DOHH2 (cell line): Measurements from ENCODE around the gene EPN3.

ENCODE experiments used
- H3F3A ChIP-seq: fragments of 200-600 bp; sonication (generic), shearing (Covaris generic); 2 replicates; pipeline ENCODE4 v1.6.0; 2016; ENCODE audit warnings: antibody characterized with exemption, mild to moderate bottlenecking; ENCODE audit not compliant: control insufficient read depth, insufficient read depth
- H3K27ac ChIP-seq: fragments of 200-600 bp; sonication (generic); 2 replicates; pipeline ENCODE4 v1.5.1; 2014; ENCODE audit warnings: low read depth, mild to moderate bottlenecking, low read length, moderate library complexity
- H3K27me3 ChIP-seq: fragments of 200-600 bp; sonication (generic); 2 replicates; pipeline ENCODE4 v1.6.1; 2014; ENCODE audit warnings: mild to moderate bottlenecking, low read length, mixed read lengths; ENCODE audit not compliant: control insufficient read depth
- H3K36me3 ChIP-seq: fragments of 200-600 bp; sonication (generic); 2 replicates; pipeline ENCODE4 v1.6.1; 2014; ENCODE audit warnings: mild to moderate bottlenecking, low read length, moderate library complexity, mixed read lengths; ENCODE audit not compliant: control insufficient read depth
- H3K4me1 ChIP-seq: fragments of 200-600 bp; sonication (generic); 2 replicates; pipeline ENCODE4 v1.6.1; 2014; ENCODE audit warnings: mild to moderate bottlenecking, low read length, mixed read lengths; ENCODE audit not compliant: control insufficient read depth
- H3K4me2 ChIP-seq: fragments of 200-600 bp; sonication (generic); 2 replicates; pipeline ENCODE4 v1.6.0; 2014; ENCODE audit warnings: mild to moderate bottlenecking, low read length, moderate library complexity
- H3K4me3 ChIP-seq: fragments of 200-600 bp; sonication (generic); 2 replicates; pipeline ENCODE4 v1.5.1; 2014; ENCODE audit warnings: mild to moderate bottlenecking, low read length, mixed read lengths
- H3K79me2 ChIP-seq: fragments of 200-600 bp; sonication (generic); 2 replicates; pipeline ENCODE4 v1.6.1; 2014; ENCODE audit warnings: mild to moderate bottlenecking, low read length, mixed read lengths; ENCODE audit not compliant: control insufficient read depth
- H3K9me2 ChIP-seq: fragments of 200-600 bp; sonication (generic); replicated peaks from 2 replicates; pipeline ENCODE4 v1.6.1; 2014; ENCODE audit warnings: mild to moderate bottlenecking, low read length, mixed read lengths; ENCODE audit not compliant: control insufficient read depth
- H3K9me3 ChIP-seq: fragments of 200-600 bp; sonication (generic); 2 replicates; pipeline ENCODE4 v1.6.1; 2014; ENCODE audit warnings: antibody characterized with exemption, low read length, mixed read lengths; ENCODE audit not compliant: control insufficient read depth, insufficient read depth
- H4K20me1 ChIP-seq: fragments of 200-600 bp; sonication (generic); 2 replicates; pipeline ENCODE4 v1.6.0; 2014; ENCODE audit warnings: low read depth, mild to moderate bottlenecking, antibody characterized with exemption, low read length, moderate library complexity; ENCODE audit not compliant: control insufficient read depth, insufficient read depth
- CTCF ChIP-seq: fragments of 200-600 bp; sonication (generic); IDR thresholded peaks from one replicate; pipeline ENCODE4 v1.5.1; 2014; ENCODE audit warnings: antibody characterized with exemption, mild to moderate bottlenecking, low read depth, low read length; ENCODE audit not compliant: poor library complexity, severe bottlenecking
- EZH2phosphoT487 ChIP-seq: fragments of 200-600 bp; sonication (generic); IDR thresholded peaks from 2 replicates; pipeline ENCODE4 v1.6.1; 2017; ENCODE audit warnings: borderline replicate concordance, mild to moderate bottlenecking, antibody characterized with exemption, low read length, moderate library complexity, mixed read lengths

The EPN3 gene

GRCh38 chr17:50542795-50543774 lies 10.6 kb downstream of the EPN3 start:
- H3K4me3 ChIP-seq = peak overlapping the region; percentile 85
- H3K27me3 ChIP-seq = peaks cover 16% of the 10 kb centered on the region; the same call in 1 of the 2 replicates
- peak overlapping the region; percentile 73 for H3K4me2 ChIP-seq
- TF ChIP-seq EZH2phosphoT487 (no peak), CTCF (no peak)
- H3K9me3 ChIP-seq = no peaks in the 10 kb centered on the region
- H4K20me1 ChIP-seq = peaks cover 3% of the 10 kb centered on the region; the same call in 1 of the 2 replicates
- peaks cover 23% of the 10 kb centered on the region for H3K4me1 ChIP-seq
- H3K36me3 ChIP-seq = no peaks in the 10 kb centered on the region
- H3F3A ChIP-seq = no peaks in the 10 kb centered on the region
- H3K27ac ChIP-seq = no peak overlapping the region
- H3K79me2 ChIP-seq = no peaks in the 10 kb centered on the region
- H3K9me2 ChIP-seq = no peaks in the 10 kb centered on the region

DNA sequence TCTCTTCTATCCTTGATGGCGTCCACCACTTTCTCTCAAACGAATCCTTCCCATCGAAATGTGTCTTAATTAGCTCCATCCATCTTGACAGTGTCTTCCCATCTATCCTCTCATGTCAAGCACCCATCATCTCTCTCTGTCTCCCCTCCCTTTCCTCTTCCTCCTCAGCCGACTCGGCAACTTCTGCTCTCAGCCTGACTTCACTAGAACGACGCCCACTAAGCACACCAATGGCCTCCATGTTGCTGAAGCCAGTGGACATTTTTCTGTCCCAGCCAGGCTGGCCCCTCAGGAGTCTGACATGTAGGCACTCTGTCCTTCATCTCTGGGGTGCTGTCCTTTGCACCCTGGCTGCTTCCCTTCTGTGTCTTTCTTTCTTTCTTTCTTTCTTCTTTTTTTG lies 12.0 kb downstream of the EPN3 start:
- H3K4me2 ChIP-seq = no peak overlapping the region
- no peak for TF ChIP-seq EZH2phosphoT487
- no peak for TF ChIP-seq CTCF
- peaks cover 23% of the 10 kb centered on the region for H3K4me1 ChIP-seq
- H3K9me2 ChIP-seq = no peaks in the 10 kb centered on the region
- no peak overlapping the region for H3K4me3 ChIP-seq
- no peak overlapping the region for H3K27ac ChIP-seq
- peaks cover 16% of the 10 kb centered on the region; the same call in 1 of the 2 replicates for H3K27me3 ChIP-seq
- H3K79me2 ChIP-seq = no peaks in the 10 kb centered on the region
- no peaks in the 10 kb centered on the region for H3K9me3 ChIP-seq
- H4K20me1 ChIP-seq = peaks cover 3% of the 10 kb centered on the region; the same call in 1 of the 2 replicates
- H3K36me3 ChIP-seq = no peaks in the 10 kb centered on the region
- no peaks in the 10 kb centered on the region for H3F3A ChIP-seq

DNA sequence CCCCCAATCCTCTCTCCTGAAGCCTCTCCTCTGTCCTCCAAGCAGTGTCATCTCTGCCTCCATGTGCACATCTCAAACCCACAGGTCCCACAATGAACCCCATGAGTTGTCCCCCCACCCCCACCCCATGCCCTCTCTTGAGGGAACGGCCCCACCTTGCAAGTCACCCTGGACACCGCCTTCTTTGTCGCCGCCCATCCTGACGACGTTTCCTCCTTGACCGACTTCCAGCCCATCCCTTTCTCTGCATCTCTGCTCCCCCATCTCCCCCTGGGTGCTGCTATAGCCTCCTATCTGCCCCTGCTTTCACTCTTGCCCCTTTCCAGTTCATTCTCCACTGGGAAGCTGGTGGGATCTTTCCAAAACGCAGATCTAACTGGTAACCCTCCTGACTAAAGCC lies 12.8 kb downstream of the EPN3 start:
- Histone ChIP-seq H3K9me2 (no peaks in the 10 kb centered on the region), H3F3A (no peaks in the 10 kb centered on the region), H4K20me1 (peaks cover 3% of the 10 kb centered on the region; the same call in 1 of the 2 replicates), H3K36me3 (no peaks in the 10 kb centered on the region), H3K4me1 (peaks cover 23% of the 10 kb centered on the region), H3K79me2 (no peaks in the 10 kb centered on the region), H3K9me3 (no peaks in the 10 kb centered on the region), H3K27me3 (peaks cover 16% of the 10 kb centered on the region; the same call in 1 of the 2 replicates), H3K27ac (no peak overlapping the region), H3K4me3 (no peak overlapping the region), H3K4me2 (no peak overlapping the region)
- no peak for TF ChIP-seq EZH2phosphoT487
- no peak for TF ChIP-seq CTCF
